Measurements from ENCODE around the gene RFESD. TPM values are rescaled to one million over a fixed set of nuclear protein-coding genes. Genes with fewer than 3 reads are reported as not detected.

The RFESD gene
- total RNA-seq, 2 experiments from 2014 or later: 1.3 to 1.5 TPM

GRCh38 chr5:95652849-95653248, 6.3 kb downstream of the RFESD start:
- intact Hi-C loops (cut with DNase I, micrococcal nuclease): no loop called here
- POLR2A ChIA-PET: no interaction called here
- H3K27me3 Mint-ChIP-seq: no peaks in the 10 kb centered on the region

DNA sequence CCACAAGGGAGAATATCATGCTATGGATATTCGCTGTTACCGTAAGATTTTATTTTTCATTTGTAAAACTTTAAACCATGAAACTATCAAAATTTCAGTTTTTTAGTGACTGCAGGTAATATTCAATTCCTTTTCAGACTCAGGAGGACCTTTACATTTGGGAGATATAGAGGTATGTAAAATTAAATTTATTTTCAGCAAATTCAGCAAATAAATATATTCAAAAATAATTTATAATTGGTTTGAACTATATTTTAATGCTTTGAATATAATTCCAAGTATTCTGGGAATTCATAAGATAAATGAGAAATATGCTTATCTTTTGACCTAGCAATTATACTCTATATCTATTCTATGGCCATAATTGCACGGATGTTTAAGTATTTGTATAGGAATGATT, 7.6 kb downstream of the RFESD start:
- TF ChIP-seq, protein P1, sequence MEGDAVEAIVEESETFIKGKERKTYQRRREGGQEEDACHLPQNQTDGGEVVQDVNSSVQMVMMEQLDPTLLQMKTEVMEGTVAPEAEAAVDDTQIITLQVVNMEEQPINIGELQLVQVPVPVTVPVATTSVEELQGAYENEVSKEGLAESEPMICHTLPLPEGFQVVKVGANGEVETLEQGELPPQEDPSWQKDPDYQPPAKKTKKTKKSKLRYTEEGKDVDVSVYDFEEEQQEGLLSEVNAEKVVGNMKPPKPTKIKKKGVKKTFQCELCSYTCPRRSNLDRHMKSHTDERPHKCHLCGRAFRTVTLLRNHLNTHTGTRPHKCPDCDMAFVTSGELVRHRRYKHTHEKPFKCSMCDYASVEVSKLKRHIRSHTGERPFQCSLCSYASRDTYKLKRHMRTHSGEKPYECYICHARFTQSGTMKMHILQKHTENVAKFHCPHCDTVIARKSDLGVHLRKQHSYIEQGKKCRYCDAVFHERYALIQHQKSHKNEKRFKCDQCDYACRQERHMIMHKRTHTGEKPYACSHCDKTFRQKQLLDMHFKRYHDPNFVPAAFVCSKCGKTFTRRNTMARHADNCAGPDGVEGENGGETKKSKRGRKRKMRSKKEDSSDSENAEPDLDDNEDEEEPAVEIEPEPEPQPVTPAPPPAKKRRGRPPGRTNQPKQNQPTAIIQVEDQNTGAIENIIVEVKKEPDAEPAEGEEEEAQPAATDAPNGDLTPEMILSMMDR (IDR thresholded peaks at IDR 0.05): no peak
- Histone ChIP-seq H3K27me3 (ENCODE audit: control insufficient read depth in 1 of 2, insufficient read depth in 2 of 2, low read length in 2 of 2) (no peaks in the 10 kb centered on the region), H3K9me3 (ENCODE audit: control insufficient read depth in 1 of 2, insufficient read depth in 1 of 2, low read length in 2 of 2) (no peaks in the 10 kb centered on the region), H3K27ac (ENCODE audit: low read depth in 1 of 2, low read length in 2 of 2) (no peak overlapping the region), H3K4me1 (ENCODE audit: insufficient read depth, low read length) (no peaks in the 10 kb centered on the region), H3K4me3 (ENCODE audit: low read length) (no peak overlapping the region), H3K36me3 (ENCODE audit: insufficient read depth, low read length) (peaks cover 7% of the 10 kb centered on the region)
- no peak for DNase-seq
- Mint-ChIP-seq H3K9me3 (no peaks in the 10 kb centered on the region), H3K27ac (no peak overlapping the region), H3K27me3 (no peaks in the 10 kb centered on the region), H3K4me1 (ENCODE audit: low read depth) (peaks cover 11% of the 10 kb centered on the region), H3K36me3 (ENCODE audit: low read depth) (peaks cover 64% of the 10 kb centered on the region), H3K4me3 (no peak overlapping the region)
- ATAC-seq (ENCODE audit: poor library complexity): no peak
- POLR2A ChIA-PET: no interaction called here
- CTCF ChIA-PET: no interaction called here
- intact Hi-C loops (cut with DNase I, micrococcal nuclease): no loop called here

More at GRCh38 chr5:95652849-95653248, 6.3 kb downstream of the RFESD start:
- CTCF ChIA-PET: interaction anchor here (1.6 kb wide), 1 partner anchor 11 kb away, joined by 5 read pairs; no protein-coding TSS in a partner anchor
- Mint-ChIP-seq H3K36me3 (ENCODE audit: low read depth) (peaks cover 60% of the 10 kb centered on the region), H3K27ac (no peak overlapping the region), H3K9me3 (no peaks in the 10 kb centered on the region), H3K4me1 (ENCODE audit: low read depth) (peaks cover 17% of the 10 kb centered on the region), H3K4me3 (no peak overlapping the region)
- H3K27ac ChIP-seq (ENCODE audit: low read depth in 1 of 2, low read length in 2 of 2): no peak overlapping the region
- no peak overlapping the region for H3K4me3 ChIP-seq (ENCODE audit: low read length)
- ATAC-seq (ENCODE audit: poor library complexity) (no peak), DNase-seq (no peak)
- no peaks in the 10 kb centered on the region for H3K27me3 ChIP-seq (ENCODE audit: control insufficient read depth in 1 of 2, insufficient read depth in 2 of 2, low read length in 2 of 2)
- H3K9me3 ChIP-seq (ENCODE audit: control insufficient read depth in 1 of 2, insufficient read depth in 1 of 2, low read length in 2 of 2): no peaks in the 10 kb centered on the region
- peaks cover 7% of the 10 kb centered on the region for H3K36me3 ChIP-seq (ENCODE audit: insufficient read depth, low read length)
- H3K4me1 ChIP-seq (ENCODE audit: insufficient read depth, low read length): no peaks in the 10 kb centered on the region
- TF ChIP-seq, protein P1 (IDR thresholded peaks at IDR 0.05): no peak

- no peak overlapping the region for H3K27ac ChIP-seq (ENCODE audit: low read depth in 1 of 2, low read length in 2 of 2)
- TF ChIP-seq, protein P1 (IDR thresholded peaks at IDR 0.05): no peak
- no peaks in the 10 kb centered on the region for H3K9me3 ChIP-seq (ENCODE audit: control insufficient read depth in 1 of 2, insufficient read depth in 1 of 2, low read length in 2 of 2)
- H3K27me3 ChIP-seq (ENCODE audit: control insufficient read depth in 1 of 2, insufficient read depth in 2 of 2, low read length in 2 of 2): no peaks in the 10 kb centered on the region
- intact Hi-C loops (cut with DNase I, micrococcal nuclease): no loop called here
- H3K36me3 ChIP-seq (ENCODE audit: insufficient read depth, low read length): peaks cover 7% of the 10 kb centered on the region
- Mint-ChIP-seq H3K36me3 (ENCODE audit: low read depth) (peaks cover 64% of the 10 kb centered on the region), H3K4me1 (ENCODE audit: low read depth) (no peaks in the 10 kb centered on the region), H3K27me3 (no peaks in the 10 kb centered on the region), H3K9me3 (no peaks in the 10 kb centered on the region), H3K27ac (no peak overlapping the region), H3K4me3 (no peak overlapping the region)
- no peak overlapping the region for H3K4me3 ChIP-seq (ENCODE audit: low read length)
- CTCF ChIA-PET: interaction anchor here (0.6 to 1.0 kb wide), 2 partner anchors 9 to 109 kb away, joined by 3 read pairs; no protein-coding TSS in a partner anchor
- DNase-seq (no peak), ATAC-seq (ENCODE audit: poor library complexity) (no peak)
- H3K4me1 ChIP-seq (ENCODE audit: insufficient read depth, low read length): no peaks in the 10 kb centered on the region
- POLR2A ChIA-PET: no interaction called here
Measured at GRCh38 chr5:95655575-95655974, 9.0 kb downstream of the RFESD start.

Data from CD4-positive, alpha-beta T cell (primary cell).